ENCODE measurements around the gene SH3RF3. TPM values are rescaled to one million over a fixed set of nuclear protein-coding genes. Genes with fewer than 3 reads are reported as not detected.

The SH3RF3 gene
- total RNA-seq, 1 donor from 2014 or later: 1.7 TPM

- Mint-ChIP-seq H3K4me3 (ENCODE audit: unreplicated experiment) (no peak overlapping the region), H3K4me1 (ENCODE audit: low read depth, unreplicated experiment) (peaks cover 14% of the 10 kb centered on the region), H3K36me3 (ENCODE audit: unreplicated experiment) (peaks cover 3% of the 10 kb centered on the region), H3K27ac (ENCODE audit: unreplicated experiment) (no peak overlapping the region), H3K27me3 (ENCODE audit: unreplicated experiment) (peaks cover 4% of the 10 kb centered on the region), H3K9me3 (ENCODE audit: unreplicated experiment) (peaks cover 4% of the 10 kb centered on the region)
- no peak for TF ChIP-seq CTCF (IDR thresholded peaks at IDR 0.05; ENCODE audit: partially characterized antibody, unreplicated experiment)
- DNase-seq: no peak
Measured at GRCh38 chr2:109345653-109346480, 216.9 kb downstream of the SH3RF3 start.

- peaks cover 4% of the 10 kb centered on the region for H3K27me3 Mint-ChIP-seq (ENCODE audit: unreplicated experiment)
- no peak overlapping the region for H3K27ac Mint-ChIP-seq (ENCODE audit: unreplicated experiment)
- no peak for DNase-seq
- no peaks in the 10 kb centered on the region for H3K36me3 Mint-ChIP-seq (ENCODE audit: unreplicated experiment)
- peaks cover 14% of the 10 kb centered on the region for H3K4me1 Mint-ChIP-seq (ENCODE audit: low read depth, unreplicated experiment)
- peaks cover 2% of the 10 kb centered on the region for H3K9me3 Mint-ChIP-seq (ENCODE audit: unreplicated experiment)
- TF ChIP-seq CTCF (IDR thresholded peaks at IDR 0.05; ENCODE audit: partially characterized antibody, unreplicated experiment): no peak
- H3K4me3 Mint-ChIP-seq (ENCODE audit: unreplicated experiment): no peak overlapping the region
Measured at GRCh38 chr2:109346601-109347228, 217.7 kb downstream of the SH3RF3 start.

GRCh38 chr2:109347626-109348025, 218.6 kb downstream of the SH3RF3 start:
- no peak for DNase-seq
- Mint-ChIP-seq H3K27ac (ENCODE audit: unreplicated experiment) (no peak overlapping the region), H3K9me3 (ENCODE audit: unreplicated experiment) (peaks cover 2% of the 10 kb centered on the region), H3K4me3 (ENCODE audit: unreplicated experiment) (no peak overlapping the region), H3K36me3 (ENCODE audit: unreplicated experiment) (no peaks in the 10 kb centered on the region), H3K27me3 (ENCODE audit: unreplicated experiment) (peaks cover 2% of the 10 kb centered on the region), H3K4me1 (ENCODE audit: low read depth, unreplicated experiment) (peaks cover 14% of the 10 kb centered on the region)
- no peak for TF ChIP-seq CTCF (IDR thresholded peaks at IDR 0.05; ENCODE audit: partially characterized antibody, unreplicated experiment)

- TF ChIP-seq CTCF (IDR thresholded peaks at IDR 0.05; ENCODE audit: partially characterized antibody, unreplicated experiment): no peak
- Mint-ChIP-seq H3K27ac (ENCODE audit: unreplicated experiment) (no peak overlapping the region), H3K9me3 (ENCODE audit: unreplicated experiment) (peaks cover 2% of the 10 kb centered on the region)
Measured at GRCh38 chr2:109348190-109348589, 219.2 kb downstream of the SH3RF3 start.

More at GRCh38 chr2:109348190-109348589, 219.2 kb downstream of the SH3RF3 start:
- no peak for DNase-seq
- peaks cover 2% of the 10 kb centered on the region for H3K27me3 Mint-ChIP-seq (ENCODE audit: unreplicated experiment)
- peaks cover 14% of the 10 kb centered on the region for H3K4me1 Mint-ChIP-seq (ENCODE audit: low read depth, unreplicated experiment)
- H3K4me3 Mint-ChIP-seq (ENCODE audit: unreplicated experiment): no peak overlapping the region
- no peaks in the 10 kb centered on the region for H3K36me3 Mint-ChIP-seq (ENCODE audit: unreplicated experiment)

Measured in glutamatergic neuron (in vitro differentiated cells).